Fibroblast of upper back skin (primary cell): ENCODE results near the gene PDSS2.
"Not testable (repeated sequence)": the region's sequence is repeated elsewhere in the genome, so short reads cannot be mapped to it uniquely, and the experiment has no call there.

Experiments
- DNase-seq: peaks from one replicate; pipeline ENCODE4 v3.0.0-alpha.2; 2013

PDSS2 gene

GRCh38 chr6:107459283-107460082 lies at the start of gene PDSS2:
Gene PDSS2 (minus strand): TSS chr6:107459564. CDS start chr6:107459285, 279 bp downstream.
- peak; percentile 97 for DNase-seq

DNA sequence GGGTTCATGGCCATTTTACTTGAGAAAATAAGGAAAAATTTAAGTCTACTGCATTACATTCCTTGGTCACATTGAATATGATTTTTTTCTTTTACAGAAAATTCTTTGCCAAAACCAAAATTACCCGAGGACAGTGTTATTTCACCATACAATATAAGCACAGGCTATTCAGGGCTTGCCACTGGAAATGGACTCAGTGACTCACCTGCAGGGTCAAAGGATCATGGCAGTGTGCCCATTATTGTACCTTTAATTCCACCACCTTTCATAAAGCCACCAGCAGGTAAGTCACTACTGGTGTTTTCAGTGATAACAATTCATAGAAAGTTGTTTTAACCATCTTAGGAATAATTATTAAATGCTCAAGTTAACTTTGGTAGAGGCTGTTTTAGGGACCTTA lies 46.8 kb upstream of the PDSS2 start:
- peak; percentile 2 for DNase-seq

DNA sequence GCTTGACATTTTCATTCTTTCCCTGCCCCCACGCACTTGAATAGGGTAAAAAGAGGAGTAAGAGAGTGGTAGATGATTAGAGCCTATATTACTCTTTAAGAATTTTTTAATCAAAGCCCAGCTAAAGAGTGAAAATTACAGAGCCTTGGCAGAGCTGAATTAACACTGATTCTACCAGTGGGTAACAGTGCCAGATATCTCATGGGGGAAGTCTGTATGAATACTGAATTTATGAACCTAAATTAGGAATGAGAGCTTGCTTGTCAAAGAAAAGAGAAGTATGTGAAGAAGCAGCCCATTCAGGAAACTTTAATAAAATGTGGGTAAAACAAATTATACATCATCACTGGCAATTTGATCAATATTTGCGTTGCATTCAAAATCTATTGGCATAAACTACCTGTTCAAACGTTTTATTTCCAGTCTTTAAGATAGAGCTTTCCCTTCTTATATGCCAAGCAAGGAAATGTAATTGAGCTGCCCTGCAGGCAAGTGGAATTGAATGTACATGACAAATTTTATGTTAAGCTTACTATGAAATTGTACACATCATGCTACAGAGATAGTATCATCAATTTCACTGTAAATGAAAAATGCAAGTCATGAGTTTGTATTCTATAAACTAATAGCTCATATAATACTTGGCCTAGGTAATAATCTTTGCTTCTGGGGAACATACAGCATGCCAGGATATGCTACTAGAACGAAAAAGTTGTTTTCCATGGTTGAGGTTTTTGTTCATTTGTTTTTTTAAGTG lies 45.1 kb upstream of the PDSS2 start:
- no peak for DNase-seq

- no peak for DNase-seq
These were observed 37.7 kb upstream of the PDSS2 start for GRCh38 chr6:107496892-107497684.

- DNase-seq = no peak
These were observed 36.6 kb upstream of the PDSS2 start for GRCh38 chr6:107495971-107496370.

DNA sequence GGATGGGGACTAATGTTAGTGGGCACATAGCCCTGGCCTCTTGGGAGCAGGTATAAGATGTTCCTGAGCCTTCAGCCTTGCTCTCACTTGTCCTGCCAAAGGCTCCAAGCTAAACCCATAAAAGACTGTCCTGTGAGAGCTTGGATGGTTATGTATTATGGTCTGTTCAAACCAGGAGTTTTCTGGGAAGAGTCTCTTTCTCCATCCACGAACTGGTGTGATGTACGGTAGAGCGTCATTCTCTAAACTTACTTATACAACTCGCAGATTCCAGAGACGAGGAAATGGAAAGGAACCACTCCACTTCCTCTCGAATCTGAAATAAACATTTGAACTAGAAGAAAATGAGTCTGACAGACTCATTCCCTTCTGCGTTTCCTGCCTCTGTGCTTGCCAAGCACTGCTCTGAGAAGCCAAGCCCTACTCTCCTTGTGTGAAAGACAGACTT lies 35.9 kb upstream of the PDSS2 start:
- peak; percentile 47 for DNase-seq

DNA sequence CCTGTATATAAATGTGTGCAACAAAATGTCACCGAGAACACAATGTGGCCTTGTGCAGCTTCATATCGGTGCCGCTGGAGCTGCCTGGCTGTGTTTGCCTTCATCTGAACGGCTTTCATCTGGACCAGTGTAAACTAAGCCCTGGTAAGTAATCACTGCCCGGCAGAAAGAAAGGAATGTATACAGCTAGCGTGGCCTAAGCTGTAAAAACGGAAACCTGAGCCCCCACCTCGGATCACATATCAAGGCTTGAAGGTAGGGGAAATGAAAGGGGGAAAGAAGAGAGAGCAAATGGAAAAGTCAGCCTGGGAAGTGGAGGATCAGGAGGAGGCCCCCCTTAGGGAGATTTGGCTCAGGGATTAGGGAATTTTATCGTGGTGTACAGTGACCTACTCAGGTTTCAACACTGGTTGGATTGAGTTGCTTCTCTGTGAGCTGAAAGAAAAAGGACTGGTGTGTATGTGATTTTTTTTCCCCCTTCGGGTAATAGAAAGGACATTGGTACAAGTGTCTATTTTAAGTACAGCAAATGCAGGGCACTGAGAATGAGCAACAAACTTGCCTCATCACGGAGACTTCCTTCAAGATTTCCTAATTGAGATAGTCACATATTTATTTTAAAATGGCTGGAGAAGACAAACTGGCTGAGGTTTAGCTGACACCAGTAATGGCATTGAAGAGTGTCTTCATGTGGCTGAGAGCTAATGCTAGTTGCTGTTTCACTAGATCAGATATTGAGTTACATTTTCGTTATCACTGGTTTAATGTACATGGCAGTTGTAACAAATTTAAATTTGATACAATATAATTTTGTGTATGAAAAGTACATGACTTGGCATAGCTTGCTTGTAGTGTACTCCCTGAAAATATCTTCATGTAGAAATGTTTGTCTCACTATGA lies 34.0 kb upstream of the PDSS2 start:
- peak; percentile 26 for DNase-seq

DNA sequence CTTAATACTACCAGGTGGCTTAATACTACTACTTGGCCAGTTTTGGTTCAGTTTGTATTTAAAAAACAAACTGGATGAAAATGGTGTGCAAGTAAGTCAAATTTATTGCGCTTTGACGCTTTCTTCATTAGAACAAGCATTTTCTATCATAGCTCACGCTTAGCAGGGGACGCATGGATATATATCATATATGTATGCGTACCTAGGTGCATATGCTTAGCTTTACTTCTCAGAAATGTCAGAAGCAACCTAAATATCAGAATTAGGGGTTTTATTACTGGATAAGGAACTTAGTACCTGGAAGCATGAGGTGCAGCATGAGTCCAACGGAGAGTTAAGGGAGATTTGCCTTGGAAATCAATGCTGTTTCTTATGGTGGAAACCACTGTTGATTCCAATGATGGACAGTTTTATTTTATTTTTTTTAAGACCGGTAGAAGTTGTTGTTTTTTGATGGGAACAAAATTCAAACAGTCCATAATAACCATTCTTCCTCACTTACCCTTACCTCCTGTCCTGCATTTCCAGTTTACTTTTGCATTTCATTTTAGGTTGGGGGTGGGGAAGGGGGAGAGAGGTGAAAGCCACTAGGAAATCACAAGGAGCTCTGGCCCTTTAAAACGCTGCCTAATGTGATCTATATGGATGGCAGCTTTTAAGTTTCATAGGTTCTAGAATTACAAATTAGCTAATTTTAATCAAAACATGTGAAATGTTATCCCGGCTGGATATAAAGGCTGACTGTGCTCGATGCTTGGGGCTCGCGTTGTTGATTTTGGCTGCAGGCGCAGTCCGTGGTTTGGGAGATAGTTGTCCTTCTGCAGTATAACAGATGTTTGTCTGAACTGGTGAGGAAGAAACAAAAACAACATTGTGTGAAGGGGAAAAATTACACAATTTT lies 32.6 kb upstream of the PDSS2 start:
- DNase-seq = peak; percentile 48

GRCh38 chr6:107491138-107491609 lies 31.8 kb upstream of the PDSS2 start:
- DNase-seq = peak; percentile 19

DNA sequence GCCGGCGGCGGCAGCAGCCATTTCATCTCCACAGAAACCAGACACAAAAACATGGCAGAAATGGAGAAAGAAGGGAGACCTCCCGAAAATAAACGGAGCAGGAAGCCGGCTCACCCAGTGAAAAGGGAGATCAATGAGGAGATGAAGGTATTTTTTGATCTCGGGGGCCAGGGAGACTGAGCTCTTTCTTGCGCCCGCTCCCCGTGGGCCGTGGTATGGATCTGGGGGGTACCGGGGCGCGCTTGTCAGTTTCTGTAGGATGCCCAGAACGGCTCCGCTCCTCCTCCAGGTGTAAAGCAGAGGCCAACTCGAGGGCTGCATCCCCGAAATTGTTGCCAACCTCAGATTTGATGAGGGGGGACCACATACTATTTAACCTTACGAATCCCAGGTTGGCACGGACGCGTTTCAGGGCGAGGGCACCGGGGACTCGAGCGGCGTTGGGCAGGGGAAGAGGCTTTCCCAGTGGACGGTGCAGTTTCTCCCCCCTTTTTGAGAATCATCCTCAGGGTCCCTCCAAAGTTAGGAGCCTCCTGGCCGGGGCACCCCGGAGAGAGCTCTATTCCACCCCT lies 31.3 kb upstream of the PDSS2 start:
- DNase-seq = no peak

DNA sequence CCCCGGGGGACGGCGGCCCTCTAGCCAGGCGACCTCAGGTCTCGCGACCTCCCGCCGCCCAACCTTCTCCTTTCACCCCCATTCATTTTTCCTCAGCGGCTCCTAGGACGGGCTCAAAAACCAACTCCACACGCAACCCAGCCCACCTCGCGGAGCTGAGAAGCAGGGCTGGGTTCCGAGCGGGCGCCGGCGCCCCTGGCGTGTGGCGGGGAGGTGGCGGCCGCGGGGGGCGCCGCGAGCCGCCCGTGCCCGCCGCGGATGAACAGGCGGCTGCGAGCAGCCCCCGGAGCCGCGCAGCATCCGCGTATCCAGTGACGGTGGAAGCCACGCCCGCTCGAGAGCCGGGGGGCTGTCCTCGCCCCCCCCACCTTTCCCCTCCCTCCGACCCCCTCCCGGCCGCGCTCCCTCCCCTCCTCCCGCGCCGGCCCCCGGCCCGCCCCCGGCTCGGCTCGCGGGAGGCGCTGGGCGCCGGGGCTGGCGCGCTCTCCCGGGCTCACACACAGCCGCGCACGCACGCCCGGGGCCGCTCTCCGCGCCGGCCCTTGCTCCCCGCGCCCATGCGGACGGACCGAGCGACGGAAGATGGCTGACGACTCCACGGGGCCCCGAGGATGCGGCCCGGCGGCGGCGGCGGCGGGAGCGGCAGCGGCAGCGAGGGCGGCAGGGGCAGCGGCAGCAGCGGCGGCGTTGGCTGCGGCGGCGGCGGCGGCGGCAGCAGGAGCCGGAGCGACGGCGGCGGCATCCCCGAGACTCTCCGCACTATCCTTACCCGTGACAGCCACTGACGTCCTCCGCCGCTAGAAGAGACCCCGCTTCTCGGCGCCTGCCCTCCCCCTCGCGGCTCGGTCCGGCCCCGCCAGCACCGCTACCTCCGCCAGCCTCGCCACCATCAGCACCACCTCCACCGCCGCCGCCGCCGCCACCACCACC lies 30.5 kb upstream of the PDSS2 start, which contains the start of gene SOBP:
TSS of gene SOBP (plus strand) at position 482 of the 930 bp plus-strand sequence. CDS start 500 bp downstream, outside the sequence.
- peak; percentile 47 for DNase-seq

DNA sequence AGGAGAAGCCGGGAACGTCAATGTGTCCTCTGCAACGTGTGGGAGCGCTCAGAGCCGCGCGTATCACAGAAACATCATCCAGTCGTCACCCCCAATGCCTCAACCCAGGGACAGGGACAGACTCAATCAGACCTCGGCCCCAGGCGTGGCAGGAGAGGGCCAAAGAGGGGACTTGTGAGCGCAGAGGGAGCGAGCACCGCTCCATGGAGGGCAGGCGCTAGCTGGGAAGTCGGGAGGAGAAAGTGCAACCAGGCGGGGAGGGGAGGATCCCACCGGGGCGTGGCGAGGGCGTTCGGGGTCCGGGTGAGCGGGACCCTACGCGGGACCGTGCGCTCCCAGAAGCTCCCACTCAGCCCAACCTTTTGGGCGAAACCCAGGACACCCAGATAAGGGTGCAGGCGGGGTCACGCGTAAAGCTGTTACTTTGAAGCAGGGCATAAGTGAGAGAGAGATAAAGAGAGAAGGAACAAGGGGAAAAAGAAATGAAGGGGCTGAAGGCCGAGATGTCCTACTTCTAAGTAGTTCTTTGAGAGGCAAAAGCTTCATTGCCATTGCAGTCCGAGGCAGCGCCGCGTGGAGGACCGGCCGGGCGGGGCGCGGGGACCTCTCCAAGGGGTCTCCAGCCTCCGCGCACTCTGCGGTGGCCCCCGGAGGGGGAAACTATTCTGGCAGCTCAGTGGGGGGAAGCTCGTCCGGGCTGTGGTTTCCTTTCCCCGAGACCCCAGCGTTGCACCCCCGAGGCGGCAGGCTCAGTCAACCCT lies 29.7 kb upstream of the PDSS2 start:
- peak; percentile 6 for DNase-seq

DNA sequence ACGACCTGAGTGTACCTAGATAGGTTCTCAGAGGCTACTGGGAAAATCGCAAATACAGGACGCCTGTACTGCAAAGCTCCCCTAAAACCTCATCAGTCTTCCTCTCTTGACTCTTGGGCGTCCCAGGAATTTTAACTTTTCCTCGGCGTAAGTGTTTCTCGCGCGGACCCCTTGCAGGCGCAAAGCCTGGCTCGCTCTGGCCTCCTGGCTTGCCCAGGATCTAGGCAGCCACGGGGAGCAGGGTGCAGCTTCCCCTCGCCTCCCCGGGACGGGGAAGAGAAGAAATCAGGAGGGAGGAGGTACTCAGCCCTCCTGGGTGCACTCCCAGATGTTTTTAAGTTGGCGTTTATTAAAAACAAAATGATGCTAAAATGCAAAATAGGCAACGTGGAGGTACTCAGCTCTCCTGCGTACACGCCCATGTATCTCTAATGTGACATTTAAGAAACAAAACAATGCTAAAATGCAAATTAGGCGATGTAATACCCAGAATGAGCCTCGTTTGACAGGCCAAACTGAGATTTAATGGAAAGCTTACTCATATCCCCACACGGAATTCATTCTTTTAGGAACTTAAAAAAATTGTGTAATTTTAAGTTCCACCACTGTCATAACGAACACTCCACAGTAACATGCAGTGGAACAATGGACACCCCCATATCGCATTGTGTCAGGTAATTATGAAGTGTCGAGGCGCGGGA lies 29.0 kb upstream of the PDSS2 start:
- no peak for DNase-seq

DNA sequence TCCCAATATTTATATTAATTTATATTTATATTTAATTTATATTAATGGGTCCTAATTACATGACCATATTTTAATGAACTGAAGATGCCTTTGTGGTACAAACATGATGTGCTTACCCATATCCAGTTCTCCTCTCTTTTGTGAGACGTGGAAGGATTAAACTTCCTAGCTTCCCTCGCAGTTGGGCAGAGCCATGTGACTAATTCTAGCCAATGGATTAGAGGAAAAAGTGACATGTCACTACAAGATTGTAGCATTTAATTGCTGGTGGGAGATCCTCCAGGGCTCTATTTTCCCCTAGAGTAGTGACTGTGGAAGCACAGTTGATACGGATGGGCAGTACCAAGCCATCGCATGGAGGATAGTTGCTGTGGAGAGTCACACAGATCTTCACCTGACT lies 25.8 kb upstream of the PDSS2 start:
- no peak for DNase-seq

DNA sequence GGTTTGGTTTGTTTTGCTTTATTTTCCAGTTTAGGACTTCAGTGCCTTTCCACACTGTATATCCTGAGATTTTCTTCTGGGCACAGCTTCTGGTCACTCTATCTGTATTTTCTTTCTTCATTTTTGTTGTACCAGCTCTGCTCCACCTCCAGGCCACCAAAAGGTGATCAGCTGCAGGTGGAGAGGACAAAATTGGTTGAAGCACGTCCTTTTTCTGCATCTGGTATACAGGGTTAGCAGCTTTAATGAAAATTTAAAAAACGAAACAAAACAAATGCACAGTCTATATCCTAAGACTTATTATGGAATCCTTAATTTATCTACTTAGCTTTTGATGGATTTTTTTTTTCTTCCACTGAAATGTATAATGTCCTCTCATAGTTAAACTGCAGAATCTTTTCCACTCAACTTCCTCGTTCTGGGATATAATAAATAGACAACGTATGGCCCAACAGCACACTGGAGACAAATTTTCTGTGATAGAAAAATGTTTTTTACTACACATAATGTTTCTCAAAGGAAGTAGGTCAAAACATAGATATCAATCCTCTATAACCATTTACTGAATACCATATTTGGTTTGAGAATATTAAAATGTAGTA lies 19.8 kb upstream of the PDSS2 start:
- no peak for DNase-seq

DNA sequence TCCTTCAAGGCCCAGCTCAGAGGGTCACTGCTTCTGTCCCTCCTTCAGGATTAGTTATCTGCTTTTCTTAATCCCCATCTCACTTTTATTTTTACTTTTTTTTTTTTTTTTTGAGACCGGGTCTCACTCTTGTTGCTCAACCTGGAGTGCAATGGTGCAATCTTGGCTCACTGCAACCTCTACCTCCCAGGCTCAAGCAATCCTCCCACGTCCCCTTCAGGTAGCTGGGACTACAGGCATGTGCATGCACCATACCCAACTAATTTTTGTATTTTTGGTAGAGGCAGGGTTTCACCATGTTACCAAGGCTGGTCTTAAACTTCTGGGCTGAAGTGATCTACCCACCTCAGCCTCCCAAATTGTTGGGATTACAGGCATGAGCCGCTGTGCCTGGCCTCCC lies 16.5 kb upstream of the PDSS2 start:
- DNase-seq = not testable (repeated sequence)

GRCh38 chr6:107475360-107475759 lies 16.0 kb upstream of the PDSS2 start:
- DNase-seq = not testable (repeated sequence)
